PFSK-1 (cell line): ENCODE measurements around the gene LTBP2.

Source experiments
- FOXP2 ChIP-seq: optimal IDR thresholded peaks from 2 replicates; pipeline ENCODE3; 2011; ENCODE audit warnings: borderline replicate concordance, control low read depth, inconsistent platforms; ENCODE audit not compliant: insufficient read depth; ENCODE audit errors: extremely low read length, extremely low read depth
- POLR2AphosphoS5 ChIP-seq: IDR thresholded peaks from 2 replicates; pipeline ENCODE4 v1.6.1; 2012; ENCODE audit warnings: low read depth, mild to moderate bottlenecking, control low read depth, low read length, moderate library complexity
- REST ChIP-seq, 2 experiments: IDR thresholded peaks; 2 replicates each; pipeline versions ENCODE4 v1.6.1 to v1.8.0; 2011 to 2012; ENCODE audit warnings: low read depth in 2 of 2, low read length in 2 of 2, control low read depth in 1 of 2, inconsistent platforms in 1 of 2, mild to moderate bottlenecking in 1 of 2, moderate library complexity in 1 of 2; ENCODE audit not compliant: insufficient read depth in 1 of 2
- SIN3A ChIP-seq: IDR thresholded peaks from 2 replicates; pipeline ENCODE4 v1.6.1; 2012; ENCODE audit warnings: mild to moderate bottlenecking, low read length, moderate library complexity, borderline replicate concordance; ENCODE audit not compliant: insufficient read depth
- TAF1 ChIP-seq: IDR thresholded peaks from 2 replicates; pipeline ENCODE4 v1.6.1; 2012; ENCODE audit warnings: low read length, control low read depth, borderline replicate concordance; ENCODE audit not compliant: insufficient read depth

Gene LTBP2

DNA sequence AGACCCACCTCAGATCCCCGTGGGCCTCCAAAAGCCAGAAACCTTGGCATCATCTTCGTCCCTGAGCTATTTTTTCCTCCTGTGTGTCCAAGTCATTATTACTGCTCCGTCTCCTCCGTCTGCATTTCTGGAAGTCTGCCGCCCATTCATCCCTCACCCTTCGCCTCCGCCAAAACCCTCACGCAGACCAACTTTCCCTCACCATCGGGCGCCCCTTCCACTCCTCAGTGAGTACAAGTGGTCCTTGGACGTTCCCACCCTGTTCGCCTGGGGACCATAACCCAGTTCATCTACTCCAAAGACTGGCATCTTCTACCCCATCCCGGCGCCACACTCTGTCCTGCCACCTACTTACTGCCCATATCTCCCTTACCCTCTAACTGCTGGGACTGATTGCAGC, 3.7 kb upstream of the LTBP2 start:
- TF ChIP-seq REST (IDR thresholded peaks at IDR 0.05; ENCODE audit: insufficient read depth in 1 of 2, low read depth in 2 of 2, low read length in 2 of 2) = no peak
- TF ChIP-seq TAF1 = no peak
- TF ChIP-seq POLR2AphosphoS5 = no peak
- TF ChIP-seq FOXP2 = no peak
- no peak for TF ChIP-seq SIN3A

GRCh38 chr14:74614508-74615495, 2.8 kb upstream of the LTBP2 start:
- TF ChIP-seq POLR2AphosphoS5 = no peak
- TF ChIP-seq SIN3A = no peak
- TF ChIP-seq TAF1 = no peak
- no peak for TF ChIP-seq REST (IDR thresholded peaks at IDR 0.05; ENCODE audit: insufficient read depth in 1 of 2, low read depth in 2 of 2, low read length in 2 of 2)
- no peak for TF ChIP-seq FOXP2

DNA sequence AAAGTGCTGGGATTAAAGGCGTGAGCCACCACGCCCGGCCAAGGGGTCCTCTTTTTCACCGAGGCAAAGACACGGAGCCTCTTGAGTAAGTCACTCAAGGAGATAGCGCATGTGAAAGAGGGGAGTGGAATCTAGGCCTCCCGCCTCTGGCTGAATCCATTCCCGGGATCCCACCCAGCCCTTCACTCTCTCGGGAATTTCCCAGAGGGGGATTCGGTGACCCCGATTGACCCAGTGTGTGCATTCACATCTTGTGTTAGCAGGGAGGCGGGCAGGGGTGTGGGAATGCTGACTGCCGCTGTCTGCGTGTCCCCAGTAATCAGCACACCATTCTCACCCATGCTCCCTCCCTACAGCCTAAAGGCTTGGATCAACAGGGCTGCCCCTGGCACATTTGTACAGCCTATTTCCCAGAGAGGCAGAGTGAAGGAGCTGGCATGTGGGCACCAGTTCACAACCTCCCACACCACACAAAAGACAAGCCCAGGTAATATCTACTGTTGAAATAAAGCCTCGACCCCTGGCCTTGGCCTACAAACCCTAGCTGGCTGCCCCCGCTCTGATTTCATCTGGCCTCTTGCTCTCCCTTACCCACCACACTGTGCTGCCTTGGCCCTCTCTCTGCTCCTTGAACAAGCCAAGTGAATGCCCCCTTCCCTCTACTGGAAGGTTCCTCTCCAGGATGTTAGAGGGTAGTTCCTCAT, 1.3 kb upstream of the LTBP2 start:
- TF ChIP-seq TAF1 (no peak), SIN3A (no peak), POLR2AphosphoS5 (no peak), REST (IDR thresholded peaks at IDR 0.05; ENCODE audit: insufficient read depth in 1 of 2, low read depth in 2 of 2, low read length in 2 of 2) (no peak), FOXP2 (no peak)

DNA sequence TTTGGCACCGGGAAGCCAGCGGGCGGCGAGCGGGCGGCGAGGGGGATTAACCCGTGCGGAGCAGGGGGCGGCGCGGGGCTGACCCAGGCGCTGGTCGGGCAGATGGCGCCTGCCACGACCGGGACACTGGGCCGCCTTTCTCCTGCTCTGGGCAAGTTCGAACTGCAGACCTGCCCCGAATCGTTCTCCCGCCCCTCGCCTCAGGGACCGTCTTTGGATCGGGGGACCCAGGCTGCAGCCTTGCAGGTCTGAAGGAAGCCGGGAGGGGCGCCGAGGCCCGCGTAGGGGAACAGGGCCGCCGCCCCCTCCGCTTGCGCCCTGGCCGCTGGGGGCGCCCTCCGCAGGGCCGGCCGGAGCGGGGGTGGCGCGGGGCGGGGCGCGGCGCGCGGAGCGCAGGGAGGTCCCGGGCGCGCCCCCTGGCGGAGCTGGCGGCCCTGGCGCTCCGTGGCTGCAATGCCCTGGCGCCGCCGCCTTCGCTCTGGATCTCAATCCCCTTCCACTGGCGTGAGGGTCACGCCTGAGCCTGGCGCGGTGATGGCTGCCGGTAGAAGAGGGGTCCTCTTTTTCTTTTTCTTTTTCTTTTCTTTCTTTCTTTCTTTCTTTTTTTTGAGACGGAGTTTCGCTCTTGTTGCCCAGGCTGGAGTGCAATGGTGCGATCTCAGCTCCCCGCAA, 449 bp upstream of the LTBP2 start:
- TF ChIP-seq FOXP2 (no peak), POLR2AphosphoS5 (no peak), SIN3A (no peak), REST (IDR thresholded peaks at IDR 0.05; ENCODE audit: insufficient read depth in 1 of 2, low read depth in 2 of 2, low read length in 2 of 2) (no peak), TAF1 (no peak)
